ENCODE measurements around the gene TTBK2.

TTBK2 gene

GRCh38 chr15:42879443-42879842 lies 41.1 kb downstream of the TTBK2 start:
- Histone ChIP-seq H3K9me2 (replicated peaks; ENCODE audit: insufficient read depth, low read length) (no peaks in the 10 kb centered on the region), H3K36me3 (replicated peaks; ENCODE audit: insufficient read depth, low read length) (no peaks in the 10 kb centered on the region)

GRCh38 chr15:42876224-42876623 lies 44.4 kb downstream of the TTBK2 start:
- H3K27me3 ChIP-seq (replicated peaks; ENCODE audit: insufficient read depth, low read length), result no peaks in the 10 kb centered on the region
- no peak overlapping the region for H3K9ac ChIP-seq (ENCODE audit: low read length)
- no peaks in the 10 kb centered on the region for H3K4me1 ChIP-seq (ENCODE audit: low read length)
- no peak overlapping the region for H3K4me2 ChIP-seq (ENCODE audit: low read depth, low read length)
- no peaks in the 10 kb centered on the region for H3K9me2 ChIP-seq (replicated peaks; ENCODE audit: insufficient read depth, low read length)
- no peaks in the 10 kb centered on the region for H4K20me1 ChIP-seq (ENCODE audit: insufficient read depth, low read length)
- H3K79me2 ChIP-seq (ENCODE audit: low read length), result no peaks in the 10 kb centered on the region
- H3K27ac ChIP-seq (ENCODE audit: low read length), result no peak overlapping the region
- H3F3A ChIP-seq (ENCODE audit: insufficient read depth, low read length), result no peaks in the 10 kb centered on the region
- no peak overlapping the region for H3K4me3 ChIP-seq (ENCODE audit: low read length)
- TF ChIP-seq CTCF (IDR thresholded peaks at IDR 0.05; ENCODE audit: low read length) (no peak), EZH2 (optimal IDR thresholded peaks at IDR 0.05; ENCODE audit: low read depth, low read length) (no peak), EZH2phosphoT487 (IDR thresholded peaks at IDR 0.05; ENCODE audit: low read length) (no peak)
- no peaks in the 10 kb centered on the region for H3K9me3 ChIP-seq (replicated peaks; ENCODE audit: insufficient read depth, low read length)
- no peak for DNase-seq
- H3K36me3 ChIP-seq (replicated peaks; ENCODE audit: insufficient read depth, low read length), result no peaks in the 10 kb centered on the region
- no peak overlapping the region for H2AFZ ChIP-seq (ENCODE audit: low read length)

More at GRCh38 chr15:42879443-42879842, 41.1 kb downstream of the TTBK2 start:
- no peak overlapping the region for H3K27ac ChIP-seq (ENCODE audit: low read length)
- no peak for DNase-seq
- H3K4me3 ChIP-seq (ENCODE audit: low read length), result no peak overlapping the region
- H3K9ac ChIP-seq (ENCODE audit: low read length), result no peak overlapping the region
- no peaks in the 10 kb centered on the region for H3F3A ChIP-seq (ENCODE audit: insufficient read depth, low read length)
- H3K27me3 ChIP-seq (replicated peaks; ENCODE audit: insufficient read depth, low read length), result no peaks in the 10 kb centered on the region
- H3K4me1 ChIP-seq (ENCODE audit: low read length), result no peaks in the 10 kb centered on the region
- TF ChIP-seq EZH2 (optimal IDR thresholded peaks at IDR 0.05; ENCODE audit: low read depth, low read length), result no peak
- TF ChIP-seq CTCF (IDR thresholded peaks at IDR 0.05; ENCODE audit: low read length), result no peak
- no peak for TF ChIP-seq EZH2phosphoT487 (IDR thresholded peaks at IDR 0.05; ENCODE audit: low read length)
- H3K9me3 ChIP-seq (replicated peaks; ENCODE audit: insufficient read depth, low read length), result no peaks in the 10 kb centered on the region
- H3K4me2 ChIP-seq (ENCODE audit: low read depth, low read length), result no peak overlapping the region
- H2AFZ ChIP-seq (ENCODE audit: low read length), result no peak overlapping the region
- H3K79me2 ChIP-seq (ENCODE audit: low read length), result no peaks in the 10 kb centered on the region
- H4K20me1 ChIP-seq (ENCODE audit: insufficient read depth, low read length), result no peaks in the 10 kb centered on the region

- H3K9me3 ChIP-seq (replicated peaks; ENCODE audit: insufficient read depth, low read length), result no peaks in the 10 kb centered on the region
- no peak overlapping the region for H2AFZ ChIP-seq (ENCODE audit: low read length)
- H3F3A ChIP-seq (ENCODE audit: insufficient read depth, low read length), result no peaks in the 10 kb centered on the region
- DNase-seq, result no peak
- H3K4me2 ChIP-seq (ENCODE audit: low read depth, low read length), result no peak overlapping the region
- no peak overlapping the region for H3K4me3 ChIP-seq (ENCODE audit: low read length)
- no peak for TF ChIP-seq CTCF (IDR thresholded peaks at IDR 0.05; ENCODE audit: low read length)
- TF ChIP-seq EZH2 (optimal IDR thresholded peaks at IDR 0.05; ENCODE audit: low read depth, low read length), result no peak
- no peak for TF ChIP-seq EZH2phosphoT487 (IDR thresholded peaks at IDR 0.05; ENCODE audit: low read length)
- no peak overlapping the region for H3K27ac ChIP-seq (ENCODE audit: low read length)
- H3K9me2 ChIP-seq (replicated peaks; ENCODE audit: insufficient read depth, low read length), result no peaks in the 10 kb centered on the region
- no peaks in the 10 kb centered on the region for H3K79me2 ChIP-seq (ENCODE audit: low read length)
- H3K27me3 ChIP-seq (replicated peaks; ENCODE audit: insufficient read depth, low read length), result no peaks in the 10 kb centered on the region
- no peaks in the 10 kb centered on the region for H4K20me1 ChIP-seq (ENCODE audit: insufficient read depth, low read length)
- no peak overlapping the region for H3K9ac ChIP-seq (ENCODE audit: low read length)
- no peaks in the 10 kb centered on the region for H3K4me1 ChIP-seq (ENCODE audit: low read length)
- H3K36me3 ChIP-seq (replicated peaks; ENCODE audit: insufficient read depth, low read length), result no peaks in the 10 kb centered on the region
Observed at GRCh38 chr15:42868683-42869082, 51.9 kb downstream of the TTBK2 start.

Measured in MM.1S (cell line).